ENCODE measurements around the gene ODAD3.

ODAD3 gene

DNA sequence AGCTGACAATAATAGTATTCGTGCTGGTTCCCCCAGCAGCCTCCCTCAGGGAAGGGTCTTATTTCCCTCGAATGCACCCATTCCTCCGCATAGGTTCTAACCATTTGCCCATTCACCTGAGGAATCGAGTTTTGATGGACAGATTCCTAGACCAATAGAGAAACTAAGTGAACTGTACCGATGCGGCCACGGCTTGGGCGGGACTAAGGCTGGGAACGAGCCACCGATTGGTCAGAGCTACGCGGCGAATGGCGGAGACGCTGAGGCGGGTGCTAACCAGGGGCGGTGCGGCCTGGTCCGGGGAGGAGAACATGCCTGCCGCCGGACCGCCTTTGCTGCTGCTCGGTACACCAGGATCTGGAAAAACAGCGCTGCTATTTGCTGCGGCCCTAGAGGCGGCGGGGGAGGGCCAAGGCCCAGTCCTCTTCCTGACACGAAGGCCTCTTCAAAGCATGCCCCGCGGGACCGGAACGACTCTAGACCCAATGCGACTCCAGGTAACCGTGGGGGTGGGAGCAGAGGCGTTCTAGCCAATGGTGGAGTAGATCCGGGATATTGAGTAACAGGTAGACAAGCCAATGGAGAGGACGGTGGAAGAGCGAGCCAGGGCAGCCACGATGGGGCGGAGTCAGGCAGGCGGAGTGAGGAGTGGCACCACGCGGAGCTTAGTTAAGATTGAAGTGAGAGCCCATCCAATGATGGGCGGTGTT is 60.3 kb downstream of the ODAD3 start, which contains the start of gene SWSAP1:
SWSAP1 (plus strand) TSS at position 234 of the 710 bp plus-strand sequence; CDS start at position 249, 15 bp downstream.
- DNase-seq (ENCODE audit: low read depth) = peak; percentile 99

GRCh38 chr19:11373885-11374432 is 61.0 kb downstream of the ODAD3 start:
- no peak for DNase-seq (ENCODE audit: low read depth)

- no peak for DNase-seq (ENCODE audit: low read depth)
These were observed 61.6 kb downstream of the ODAD3 start for GRCh38 chr19:11373166-11373884.

- no peak for DNase-seq (ENCODE audit: low read depth)
These were observed 64.2 kb downstream of the ODAD3 start for GRCh38 chr19:11370744-11371143.

Measured in CMK (cell line).